ENCODE results near the gene PTPRN2. TPM values are rescaled to one million over a fixed set of nuclear protein-coding genes. Genes with fewer than 3 reads are reported as not detected.

The PTPRN2 gene
- total and polyA plus RNA-seq, 2 of the 8 experiments (the other 6 are each of a cell fraction or from before 2014, with no cell fraction given): 2.6 to 4.5 TPM

GRCh38 chr7:157904211-157904865, 683.3 kb downstream of the PTPRN2 start:
- TF ChIP-seq SIN3A (conservative IDR thresholded peaks at IDR 0.05 in 1 of 2, IDR thresholded peaks at IDR 0.05 in 1 of 2; ENCODE audit: low read depth in 1 of 2, low read length in 2 of 2) (no peak), RBBP5 (IDR thresholded peaks at IDR 0.05; ENCODE audit: borderline replicate concordance, low read depth, low read length) (no peak), BACH1 (IDR thresholded peaks at IDR 0.05; ENCODE audit: low read length) (no peak), CBX5 (IDR thresholded peaks at IDR 0.05; ENCODE audit: low read depth, low read length) (no peak), ASH2L (IDR thresholded peaks at IDR 0.05; ENCODE audit: low read length) (no peak), RAD21 (IDR thresholded peaks at IDR 0.05 in 1 of 2, conservative IDR thresholded peaks at IDR 0.05 in 1 of 2; ENCODE audit: low read depth in 2 of 2, low read length in 2 of 2) (no peak)
- no peaks in the 10 kb centered on the region for H3K36me3 ChIP-seq (ENCODE audit: control insufficient read depth in 2 of 4, insufficient read depth in 4 of 4, low read length in 3 of 4)
- no peaks in the 10 kb centered on the region for H4K20me1 ChIP-seq (replicated peaks in 1 of 2; ENCODE audit: control insufficient read depth in 1 of 2, insufficient read depth in 2 of 2, low read length in 2 of 2)
- ChIA-PET POLR2A (ENCODE audit: partially characterized antibody) (interaction anchor here (1.0 kb wide), 1 partner anchor 9 kb away, joined by 3 read pairs; no protein-coding TSS in a partner anchor), CTCF (ENCODE audit: partially characterized antibody) (no interaction called here)
- no peak overlapping the region for H3K27ac ChIP-seq (ENCODE audit: low read depth, low read length)
- H2BK5ac ChIP-seq (ENCODE audit: low read depth, low read length): peak overlapping the region; percentile 30; the same call in 1 of the 2 replicates
- FAIRE-seq (no peak), DNase-seq (ENCODE audit: low read depth in 1 of 2, low spot score in 2 of 2) (no peak)
- no peak overlapping the region; the same call in 1 of the 2 replicates for H2BK20ac ChIP-seq (ENCODE audit: low read length)
- H3K23me2 ChIP-seq (ENCODE audit: low read depth, low read length): no peaks in the 10 kb centered on the region
- no peak overlapping the region for H3K4ac ChIP-seq (replicated peaks; ENCODE audit: insufficient read length, low read depth, low read length)
- H3K9me3 ChIP-seq (ENCODE audit: insufficient read depth in 2 of 2, low read depth in 1 of 2, low read length in 1 of 2): no peaks in the 10 kb centered on the region
- H2AK5ac ChIP-seq (ENCODE audit: low read depth, low read length): no peak overlapping the region
- H4K91ac ChIP-seq (replicated peaks; ENCODE audit: insufficient read length, low read length): no peak overlapping the region
- no peak overlapping the region for H3K18ac ChIP-seq (ENCODE audit: extremely low read depth, low read length)
- no peak overlapping the region for H3K14ac ChIP-seq (ENCODE audit: insufficient read length)
- no peak overlapping the region for H3K56ac ChIP-seq (replicated peaks; ENCODE audit: insufficient read length, low read depth, low read length)
- no peak overlapping the region for H3K4me2 ChIP-seq (ENCODE audit: insufficient read depth in 1 of 2, low read depth in 2 of 2, low read length in 2 of 2)
- H3K9ac ChIP-seq (replicated peaks in 1 of 4; ENCODE audit: extremely low read depth in 1 of 4, low read depth in 3 of 4, low read length in 3 of 4): no peak overlapping the region
- peaks cover 8 to 22% (median 13%) of the 10 kb centered on the region in 4 experiments; a peak in 6 of 7 replicates for H3K4me1 ChIP-seq (replicated peaks in 1 of 4; ENCODE audit: control insufficient read depth in 3 of 4, insufficient read depth in 4 of 4, low read length in 3 of 4)
- no peak overlapping the region for H4K8ac ChIP-seq (ENCODE audit: extremely low read depth, insufficient read depth, low read length)
- peak overlapping the region; percentile 60; the same call in 1 of the 2 replicates for H2BK12ac ChIP-seq (ENCODE audit: low read depth, low read length)
- peak overlapping the region; percentile 96; the same call in 1 of the 2 replicates for H2BK15ac ChIP-seq (ENCODE audit: low read length)
- no peak overlapping the region for H3K4me3 ChIP-seq (ENCODE audit: extremely low read depth in 1 of 4, insufficient read depth in 2 of 4, low read depth in 3 of 4, low read length in 4 of 4)
- no peaks in the 10 kb centered on the region for H3K79me2 ChIP-seq (ENCODE audit: control insufficient read depth in 1 of 2, insufficient read depth in 2 of 2, low read length in 2 of 2)
- H3K23ac ChIP-seq (ENCODE audit: insufficient read length): no peak overlapping the region
- no peaks in the 10 kb centered on the region for H3K27me3 ChIP-seq (replicated peaks in 1 of 4; ENCODE audit: control insufficient read depth in 3 of 4, extremely low read depth in 1 of 4, insufficient read depth in 3 of 4, low read length in 3 of 4)
- no peaks in the 10 kb centered on the region for H3K79me1 ChIP-seq (ENCODE audit: low read depth, low read length)
- 88% methylated on average over 28 of the region's 28 CpGs; no CpG with 5 or more reads in 1 of the 2 experiments for WGBS, 2 experiments (ENCODE audit: extremely low coverage in 1 of 2, insufficient coverage in 1 of 2, insufficient read length in 1 of 2, insufficient replicate concordance in 2 of 2, low coverage in 1 of 2, low lambda C conversion rate in 2 of 2, missing lambda C conversion rate in 1 of 2)
- no peak overlapping the region for H2BK120ac ChIP-seq (replicated peaks; ENCODE audit: low read depth, low read length)
- no peak overlapping the region for H4K5ac ChIP-seq (ENCODE audit: insufficient read length, low read depth, low read length)
- H2AFZ ChIP-seq (ENCODE audit: low read length): no peak overlapping the region

Measured in H1 (cell line).